Left lung (tissue), 10 donors: ENCODE results near the gene ADAMTS17. TPM values are rescaled to one million over a fixed set of nuclear protein-coding genes. Genes with fewer than 3 reads are reported as not detected.

ENCODE experiments used
- ATAC-seq: fragments of 200-7000 bp; cut with Tn5 transposase; one replicate; pipeline ENCODE4 v1.9.1; 2020; ENCODE audit warnings: moderate library complexity
- DNase-seq, 4 donors: peaks; one replicate each; pipeline ENCODE4 v3.0.0-alpha.2; 2013 to 2020
- H3K27ac ChIP-seq, 2 donors: fragments of 200-600 bp; sonication (generic) in 1 of 2; one replicate each; pipeline versions ENCODE4 v1.5.0 to v1.8.0; 2020 to 2021
- H3K27me3 ChIP-seq, 2 donors: fragments of 200-600 bp; sonication (generic) in 1 of 2; one replicate each; pipeline versions ENCODE4 v1.5.0 to v1.8.0; 2020 to 2021
- H3K36me3 ChIP-seq, 2 donors: fragments of 200-600 bp; sonication (generic) in 1 of 2; one replicate each; pipeline versions ENCODE4 v1.5.0 to v1.8.0; 2020 to 2021
- H3K4me1 ChIP-seq, 2 donors: fragments of 200-600 bp; one replicate each; pipeline ENCODE4 v1.8.0; 2021
- H3K4me3 ChIP-seq, 2 donors: fragments of 200-600 bp; sonication (generic) in 1 of 2; one replicate each; pipeline versions ENCODE4 v1.5.0 to v1.8.0; 2020 to 2021; ENCODE audit warnings: mild to moderate bottlenecking in 1 of 2
- H3K9me3 ChIP-seq, 2 donors: fragments of 200-600 bp; sonication (generic) in 1 of 2; one replicate each; pipeline versions ENCODE4 v1.5.0 to v1.8.0; 2020 to 2021
- CTCF ChIP-seq, 2 donors: fragments of 200-600 bp; sonication (generic) in 1 of 2; IDR thresholded peaks; one replicate each; pipeline versions ENCODE4 v1.5.0 to v1.8.0; 2021; ENCODE audit warnings: antibody characterized with exemption in 2 of 2
- intact Hi-C, 2 donors: fragments of 100-400 bp; cut with DNase I; formaldehyde crosslinking; loops; one replicate each; pipeline versions ENCODE4 v1.11.2 to v1.14.2; 2022
- polyA plus RNA-seq, 6 donors: library from polyadenylated mRNA; unstranded; fragments of 120-200 nt; gene quantifications; one replicate each; pipeline ENCODE4 v1.2.1, GENCODE V29; 2013; ENCODE audit not compliant: insufficient read length in 6 of 6
- total RNA-seq, 2 donors: library from RNA; stranded (reverse); fragmentation: NEBNext Ultra II Directional; extraction: Animal tissue kit (Norgen Biotek cat#: 25700); gene quantifications; one replicate each; pipeline ENCODE4 v1.2.1, GENCODE V29; 2021
- donor health status: DM: no; HTN: yes; CAD: no.
- donor health status: DM: no; HTN: no; CAD: no.

ADAMTS17 gene
- total and polyA plus RNA-seq, 8 donors = 2.0 to 3.9 (median 3.4) TPM

GRCh38 chr15:100116416-100117190, 225.2 kb downstream of the ADAMTS17 start:
- TF ChIP-seq CTCF (IDR thresholded peaks at IDR 0.05) = no peak
- Histone ChIP-seq H3K27ac (no peak overlapping the region), H3K4me1 (peaks cover 6 to 26% of the 10 kb centered on the region in 2 donors), H3K27me3 (no peaks in the 10 kb centered on the region), H3K9me3 (peaks cover 0 to 25% of the 10 kb centered on the region in 2 donors), H3K36me3 (no peaks in the 10 kb centered on the region), H3K4me3 (no peak overlapping the region)
- ATAC-seq (no peak), DNase-seq (peak in 1 of 4 donors; percentile 46)
- intact Hi-C loops = no loop called here

- no peak overlapping the region for H3K27ac ChIP-seq
- intact Hi-C loops = no loop called here
- H3K4me3 ChIP-seq = no peak overlapping the region
- no peaks in the 10 kb centered on the region for H3K27me3 ChIP-seq
- TF ChIP-seq CTCF (IDR thresholded peaks at IDR 0.05) = no peak
- DNase-seq = peak in 1 of 4 donors; percentile 64
- peaks cover 10 to 33% of the 10 kb centered on the region in 2 donors for H3K4me1 ChIP-seq
- peaks cover 0 to 16% of the 10 kb centered on the region in 2 donors for H3K9me3 ChIP-seq
- ATAC-seq = peak; percentile 52
- H3K36me3 ChIP-seq = no peaks in the 10 kb centered on the region
Measured at GRCh38 chr15:100115711-100116090, 226.1 kb downstream of the ADAMTS17 start.

- no peak overlapping the region for H3K4me3 ChIP-seq
- peaks cover 0 to 10% of the 10 kb centered on the region in 2 donors for H3K9me3 ChIP-seq
- TF ChIP-seq CTCF (IDR thresholded peaks at IDR 0.05) = no peak
- ATAC-seq (no peak), DNase-seq (no peak)
- H3K36me3 ChIP-seq = no peaks in the 10 kb centered on the region
- intact Hi-C loops = no loop called here
- no peak overlapping the region for H3K27ac ChIP-seq
- peaks cover 12 to 33% of the 10 kb centered on the region in 2 donors for H3K4me1 ChIP-seq
- no peaks in the 10 kb centered on the region for H3K27me3 ChIP-seq
Measured at GRCh38 chr15:100115066-100115710, 226.6 kb downstream of the ADAMTS17 start.

GRCh38 chr15:100114571-100114970, 227.2 kb downstream of the ADAMTS17 start:
- DNase-seq (peak in 2 of 4 donors; percentile 31 to 57), ATAC-seq (peak; percentile 54)
- TF ChIP-seq CTCF (IDR thresholded peaks at IDR 0.05) = no peak
- Histone ChIP-seq H3K4me3 (no peak overlapping the region), H3K9me3 (peaks cover 0 to 4% of the 10 kb centered on the region in 2 donors), H3K27me3 (no peaks in the 10 kb centered on the region), H3K36me3 (no peaks in the 10 kb centered on the region), H3K4me1 (peaks cover 12 to 33% of the 10 kb centered on the region in 2 donors), H3K27ac (peak overlapping the region; percentile 59 to 69)
- intact Hi-C loops = no loop called here

- no peaks in the 10 kb centered on the region for H3K9me3 ChIP-seq
- H3K36me3 ChIP-seq = no peaks in the 10 kb centered on the region
- ATAC-seq (peak; percentile 86), DNase-seq (peak in 3 of 4 donors; percentile 50 to 88 (median 63))
- H3K27me3 ChIP-seq = no peaks in the 10 kb centered on the region
- TF ChIP-seq CTCF (IDR thresholded peaks at IDR 0.05) = no peak
- peaks cover 12 to 33% of the 10 kb centered on the region in 2 donors for H3K4me1 ChIP-seq
- peak overlapping the region; percentile 59 to 69 for H3K27ac ChIP-seq
- intact Hi-C loops = no loop called here
- H3K4me3 ChIP-seq = no peak overlapping the region
Measured at GRCh38 chr15:100114100-100114499, 227.7 kb downstream of the ADAMTS17 start.
